Pons (tissue), 1 donor: ENCODE measurements around the gene DGKZ.

Source experiments
- DNase-seq: peaks from one replicate; pipeline ENCODE4 v3.0.0-alpha.2; 2016; ENCODE audit warnings: low spot score

Gene DGKZ

GRCh38 chr11:46381819-46382645 is 34.8 kb downstream of the DGKZ start:
- DNase-seq, result no peak

GRCh38 chr11:46382646-46383403 is 35.6 kb downstream of the DGKZ start:
- peak; percentile 46 for DNase-seq

GRCh38 chr11:46383404-46383758 is 36.1 kb downstream of the DGKZ start:
- no peak for DNase-seq

GRCh38 chr11:46383974-46384701 is 36.9 kb downstream of the DGKZ start:
- DNase-seq, result no peak

GRCh38 chr11:46385169-46386004 is 38.1 kb downstream of the DGKZ start:
- DNase-seq, result no peak

- DNase-seq, result no peak
Observed at GRCh38 chr11:46386005-46386578, 38.8 kb downstream of the DGKZ start.

DNA sequence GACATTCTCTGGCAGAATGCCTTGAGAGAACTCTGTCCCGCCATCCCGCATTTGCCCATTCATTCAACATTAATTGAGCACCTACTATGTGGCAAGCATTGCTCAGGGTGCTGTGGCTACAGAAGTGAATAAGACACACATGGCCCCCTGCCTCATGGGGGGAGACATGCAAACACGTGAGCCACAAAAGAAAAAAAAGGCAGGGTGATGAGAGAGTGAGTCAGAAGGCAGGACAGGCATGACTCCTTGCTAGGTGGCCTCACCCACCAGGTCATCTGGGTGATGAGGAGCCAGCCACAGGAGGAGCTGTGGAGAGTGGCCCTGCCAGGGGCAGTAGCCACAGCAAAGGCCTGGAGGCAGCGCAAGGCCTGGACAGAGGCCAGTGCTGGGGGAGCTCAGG is 39.4 kb downstream of the DGKZ start:
- no peak for DNase-seq

DNA sequence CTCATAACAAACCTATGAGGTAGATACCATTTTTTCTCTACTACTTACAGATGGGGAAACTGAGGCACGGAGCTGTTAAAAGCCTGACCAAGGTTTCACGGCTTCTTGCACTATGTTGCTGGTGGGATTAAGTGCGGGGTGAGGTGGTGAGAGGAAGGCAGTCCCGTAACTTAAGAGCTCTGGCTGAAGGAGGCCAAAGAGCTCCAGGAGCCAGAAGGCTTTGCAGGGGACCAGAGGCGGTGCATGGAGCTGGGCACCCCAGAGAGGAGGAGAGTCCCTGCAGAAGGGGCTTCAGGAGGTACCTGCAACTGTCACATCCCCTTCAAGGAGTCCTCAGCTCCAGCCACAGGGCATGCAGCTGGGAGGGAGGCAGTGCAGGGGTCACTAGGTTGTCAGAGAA is 40.2 kb downstream of the DGKZ start:
- DNase-seq, result no peak

DNA sequence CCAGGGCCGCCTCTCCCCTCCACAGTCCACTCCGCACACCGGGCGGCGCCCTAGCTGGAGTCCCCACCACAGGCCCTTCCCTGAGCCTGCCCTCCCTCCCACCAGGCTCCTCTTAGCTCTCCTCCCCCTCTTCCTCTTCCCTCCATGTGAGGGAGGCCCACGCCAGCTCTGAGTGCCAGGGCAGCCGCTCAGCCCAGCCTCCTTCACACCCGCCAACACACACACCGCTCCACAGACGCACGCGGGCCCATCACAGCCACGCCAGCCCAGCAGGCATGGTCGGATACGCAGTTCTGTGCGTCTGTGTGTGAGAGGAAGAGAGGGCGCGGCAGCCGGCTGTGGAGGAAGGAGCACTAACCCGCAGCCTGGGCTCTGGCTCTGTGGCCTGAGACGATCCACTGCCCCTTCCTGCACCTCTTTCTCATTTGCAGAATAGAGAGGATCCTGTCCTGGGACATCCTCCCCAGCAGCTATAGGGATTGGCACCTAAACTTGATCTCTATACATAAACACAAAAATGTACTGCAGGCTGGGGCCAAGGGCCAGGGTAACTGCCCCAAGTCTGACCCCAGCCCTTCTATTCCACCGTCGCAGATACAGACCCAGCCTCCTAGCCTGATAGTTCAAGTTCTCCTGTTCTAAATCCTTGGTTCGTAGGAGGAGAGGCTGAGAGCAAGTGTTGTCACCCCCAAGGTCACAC is 40.8 kb downstream of the DGKZ start:
- DNase-seq, result no peak

- DNase-seq, result no peak
Observed at GRCh38 chr11:46388619-46389449, 41.6 kb downstream of the DGKZ start.

- DNase-seq, result peak; percentile 17
Observed at GRCh38 chr11:46389450-46390330, 42.4 kb downstream of the DGKZ start.

- no peak for DNase-seq
Observed at GRCh38 chr11:46390331-46391171, 43.3 kb downstream of the DGKZ start.

DNA sequence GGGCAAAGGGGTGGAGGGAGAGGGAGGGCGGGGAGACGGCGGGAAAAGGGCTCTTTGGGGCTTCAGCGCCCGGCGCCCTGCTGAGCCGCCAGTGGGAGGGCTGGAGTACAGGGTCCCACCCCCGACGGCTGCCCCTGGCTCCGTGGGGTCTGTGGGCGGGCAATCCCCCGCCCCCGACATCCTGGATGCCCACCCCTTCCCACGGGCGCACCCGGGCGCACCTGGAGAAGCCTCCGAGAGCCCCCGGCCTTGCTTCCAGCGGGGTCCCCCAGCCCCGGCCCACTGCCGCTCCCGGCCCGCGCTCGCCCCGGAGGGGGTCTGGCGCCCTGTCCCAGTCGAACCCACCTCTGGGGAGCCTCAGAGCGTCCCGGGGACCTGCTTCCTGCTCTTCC is 43.9 kb downstream of the DGKZ start:
- no peak for DNase-seq

DNA sequence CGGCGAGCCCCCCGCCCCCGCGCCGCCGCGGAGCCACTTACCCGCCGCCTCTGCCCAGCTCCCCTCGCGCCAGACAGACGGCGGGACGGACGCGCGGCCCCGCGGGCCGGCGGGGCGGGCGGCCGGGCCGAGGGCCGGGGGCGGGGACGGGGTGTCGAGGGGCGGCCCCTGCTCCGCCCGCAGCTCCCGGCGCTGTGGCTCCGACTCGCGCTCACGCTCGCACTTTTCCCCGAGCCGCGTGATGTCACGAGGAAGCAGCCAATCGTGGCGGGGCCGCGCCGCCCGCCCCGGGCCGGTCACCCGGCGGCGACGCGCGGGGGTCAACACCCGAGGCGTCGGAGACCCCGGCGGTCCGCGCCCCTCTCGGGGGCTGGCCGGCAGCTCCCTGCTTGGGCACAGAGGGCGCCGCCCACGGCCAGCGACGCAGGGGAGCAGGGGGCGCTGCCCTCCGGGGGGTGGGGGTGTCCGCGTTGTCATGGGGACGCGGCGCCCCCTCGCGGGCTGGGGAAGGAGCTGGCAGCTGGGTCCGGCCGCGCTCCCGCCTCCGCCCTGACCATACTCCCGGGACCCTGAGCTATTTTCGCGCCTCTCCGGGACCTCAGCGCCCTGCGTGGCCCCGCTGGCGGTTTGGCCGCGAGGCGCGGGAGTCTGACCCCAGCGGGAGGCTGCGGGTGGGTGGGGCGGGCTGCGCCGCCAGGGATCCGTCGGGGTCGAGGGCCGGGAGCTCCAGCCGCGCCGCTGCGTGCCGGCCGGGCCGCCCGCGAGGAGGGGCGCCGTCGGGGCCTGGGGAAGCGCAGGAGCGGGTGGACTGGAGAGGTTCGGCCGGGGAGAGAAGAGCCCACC is 44.5 kb downstream of the DGKZ start, which contains the start of gene CHRM4:
TSS of gene CHRM4 (minus strand) at position 199 of the 843 bp plus-strand sequence. CDS start 5,219 bp downstream, outside the sequence.
- no peak for DNase-seq

- DNase-seq, result peak; percentile 45
Observed at GRCh38 chr11:46392421-46393230, 45.4 kb downstream of the DGKZ start.

- DNase-seq, result no peak
Observed at GRCh38 chr11:46393231-46393616, 46.0 kb downstream of the DGKZ start.
